ENCODE results near the gene COMMD1.
"Not testable (repeated sequence)": the region's sequence is repeated elsewhere in the genome, so short reads cannot be mapped to it uniquely, and the experiment has no call there.

The COMMD1 gene

GRCh38 chr2:61905372-61906185 is at the start of gene COMMD1:
TSS of gene COMMD1 (plus strand) at chr2:61905674. CDS start at chr2:61905679, 5 bp downstream.
- DNase-seq: peak; percentile 85

GRCh38 chr2:61857224-61857623 is 48.2 kb upstream of the COMMD1 start:
- DNase-seq: no peak

GRCh38 chr2:61862085-61862484 is 43.4 kb upstream of the COMMD1 start:
- no peak for DNase-seq

GRCh38 chr2:61866482-61867089 is 38.9 kb upstream of the COMMD1 start:
- not testable (repeated sequence) for DNase-seq

GRCh38 chr2:61876400-61876799 is 29.1 kb upstream of the COMMD1 start:
- no peak for DNase-seq

GRCh38 chr2:61877571-61878245 is 27.8 kb upstream of the COMMD1 start:
- DNase-seq: no peak

GRCh38 chr2:61878761-61879160 is 26.7 kb upstream of the COMMD1 start:
- no peak for DNase-seq

- DNase-seq: not testable (repeated sequence)
Observed at GRCh38 chr2:61879351-61879750, 26.1 kb upstream of the COMMD1 start.

- no peak for DNase-seq
Observed at GRCh38 chr2:61882850-61883249, 22.6 kb upstream of the COMMD1 start.

GRCh38 chr2:61885896-61886603 is 19.4 kb upstream of the COMMD1 start:
- DNase-seq: no peak

GRCh38 chr2:61887717-61888266 is 17.7 kb upstream of the COMMD1 start:
- peak; percentile 72 for DNase-seq

GRCh38 chr2:61888267-61889055 is 17.0 kb upstream of the COMMD1 start, which contains the start of gene CCT4:
TSS of gene CCT4 (minus strand) at chr2:61888656. CDS start at chr2:61888507, 149 bp downstream.
- peak; percentile 91 for DNase-seq

GRCh38 chr2:61898810-61899209 is 6.7 kb upstream of the COMMD1 start:
- DNase-seq: peak; percentile 7

GRCh38 chr2:61900281-61900680 is 5.2 kb upstream of the COMMD1 start:
- DNase-seq: no peak

GRCh38 chr2:61906186-61906470 is 654 bp downstream of the COMMD1 start:
- DNase-seq: no peak

- DNase-seq: no peak
Observed at GRCh38 chr2:61909116-61909515, 3.6 kb downstream of the COMMD1 start.

- no peak for DNase-seq
Observed at GRCh38 chr2:61910603-61911002, 5.1 kb downstream of the COMMD1 start.

GRCh38 chr2:61911510-61911909 is 6.0 kb downstream of the COMMD1 start:
- DNase-seq: no peak

GRCh38 chr2:61914794-61915193 is 9.3 kb downstream of the COMMD1 start:
- DNase-seq: not testable (repeated sequence)

GRCh38 chr2:61920548-61920947 is 15.1 kb downstream of the COMMD1 start:
- no peak for DNase-seq

- no peak for DNase-seq
Observed at GRCh38 chr2:61922714-61923113, 17.2 kb downstream of the COMMD1 start.

Data from midbrain (tissue), 1 donor.